GM12872 (cell line): ENCODE data around the gene ST3GAL4.

Source experiments
- CTCF ChIP-seq: IDR thresholded peaks from 3 replicates; pipeline ENCODE4 v1.5.1; 2011; ENCODE audit warnings: low read depth, mild to moderate bottlenecking, low read length, moderate library complexity; ENCODE audit not compliant: insufficient read depth

The ST3GAL4 gene

GRCh38 chr11:126405906-126406305, 50.4 kb downstream of the ST3GAL4 start:
- no peak for TF ChIP-seq CTCF

- TF ChIP-seq CTCF: no peak
Observed at GRCh38 chr11:126406368-126406767, 50.9 kb downstream of the ST3GAL4 start.

- TF ChIP-seq CTCF: no peak
Observed at GRCh38 chr11:126407101-126407521, 51.6 kb downstream of the ST3GAL4 start.

- TF ChIP-seq CTCF: no peak
Observed at GRCh38 chr11:126407682-126408288, 52.3 kb downstream of the ST3GAL4 start.

GRCh38 chr11:126408496-126408895, 53.0 kb downstream of the ST3GAL4 start:
- TF ChIP-seq CTCF: no peak

- TF ChIP-seq CTCF: no peak
Observed at GRCh38 chr11:126408901-126409619, 53.6 kb downstream of the ST3GAL4 start.

GRCh38 chr11:126409620-126409985, 54.1 kb downstream of the ST3GAL4 start:
- TF ChIP-seq CTCF: no peak
